Measurements from ENCODE around the gene LDLRAD3.

DNA sequence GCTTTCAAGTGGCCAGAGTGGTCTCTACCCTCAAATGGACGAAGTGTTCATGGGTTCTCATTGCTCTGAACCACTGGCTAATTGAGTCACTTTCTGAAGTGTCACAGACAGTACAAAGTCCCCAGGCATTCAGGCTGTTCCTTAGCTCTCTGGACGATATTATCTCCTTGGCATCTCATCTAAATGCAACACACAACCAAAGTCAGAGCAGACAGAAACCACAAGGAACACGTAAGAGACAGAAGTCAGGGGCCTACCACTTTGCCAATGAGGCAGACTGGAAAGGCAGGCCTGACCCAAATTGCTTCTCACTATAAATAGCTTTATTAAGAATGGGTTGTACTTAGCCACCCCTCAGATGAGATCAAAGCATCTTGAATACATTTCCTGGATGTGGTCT, 29.0 kb upstream of the LDLRAD3 start:
- TF ChIP-seq POLR2A (IDR thresholded peaks at IDR 0.05), result no peak
- TF ChIP-seq, protein P1, sequence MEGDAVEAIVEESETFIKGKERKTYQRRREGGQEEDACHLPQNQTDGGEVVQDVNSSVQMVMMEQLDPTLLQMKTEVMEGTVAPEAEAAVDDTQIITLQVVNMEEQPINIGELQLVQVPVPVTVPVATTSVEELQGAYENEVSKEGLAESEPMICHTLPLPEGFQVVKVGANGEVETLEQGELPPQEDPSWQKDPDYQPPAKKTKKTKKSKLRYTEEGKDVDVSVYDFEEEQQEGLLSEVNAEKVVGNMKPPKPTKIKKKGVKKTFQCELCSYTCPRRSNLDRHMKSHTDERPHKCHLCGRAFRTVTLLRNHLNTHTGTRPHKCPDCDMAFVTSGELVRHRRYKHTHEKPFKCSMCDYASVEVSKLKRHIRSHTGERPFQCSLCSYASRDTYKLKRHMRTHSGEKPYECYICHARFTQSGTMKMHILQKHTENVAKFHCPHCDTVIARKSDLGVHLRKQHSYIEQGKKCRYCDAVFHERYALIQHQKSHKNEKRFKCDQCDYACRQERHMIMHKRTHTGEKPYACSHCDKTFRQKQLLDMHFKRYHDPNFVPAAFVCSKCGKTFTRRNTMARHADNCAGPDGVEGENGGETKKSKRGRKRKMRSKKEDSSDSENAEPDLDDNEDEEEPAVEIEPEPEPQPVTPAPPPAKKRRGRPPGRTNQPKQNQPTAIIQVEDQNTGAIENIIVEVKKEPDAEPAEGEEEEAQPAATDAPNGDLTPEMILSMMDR (IDR thresholded peaks at IDR 0.05 in 8 of 11, conservative IDR thresholded peaks at IDR 0.05 in 3 of 11), result no peak

Measured in spleen (tissue), 7 donors.